Skeletal muscle satellite cell (primary cell): Measurements from ENCODE around the gene RAB3IL1.

ENCODE experiments used
- H3K27me3 ChIP-seq: 2 replicates; pipeline ENCODE4 v1.7.0; 2013; ENCODE audit warnings: low read length; ENCODE audit not compliant: control insufficient read depth, insufficient read depth
- H3K36me3 ChIP-seq: 2 replicates; pipeline ENCODE4 v1.7.0; 2013; ENCODE audit warnings: mild to moderate bottlenecking, control low read depth, low read length; ENCODE audit not compliant: insufficient read depth
- H3K4me1 ChIP-seq: 2 replicates; pipeline ENCODE4 v1.7.0; 2013; ENCODE audit warnings: low read length; ENCODE audit not compliant: control insufficient read depth, insufficient read depth
- H3K4me2 ChIP-seq: 2 replicates; pipeline ENCODE4 v1.7.0; 2013; ENCODE audit warnings: mild to moderate bottlenecking, low read length
- H3K4me3 ChIP-seq: 2 replicates; pipeline ENCODE4 v1.7.0; 2013; ENCODE audit warnings: low read length
- H3K9ac ChIP-seq: 2 replicates; pipeline ENCODE4 v1.7.0; 2013; ENCODE audit warnings: mild to moderate bottlenecking, low read depth, low read length, moderate library complexity
- H3K9me3 ChIP-seq: replicated peaks from 2 replicates; pipeline ENCODE4 v1.7.0; 2013; ENCODE audit warnings: mild to moderate bottlenecking, control low read depth, low read length

Gene RAB3IL1

GRCh38 chr11:61897387-61898246 lies 19.7 kb downstream of the RAB3IL1 start:
- Histone ChIP-seq H3K9ac (no peak overlapping the region), H3K4me1 (no peaks in the 10 kb centered on the region), H3K36me3 (no peaks in the 10 kb centered on the region), H3K27me3 (no peaks in the 10 kb centered on the region), H3K4me3 (no peak overlapping the region), H3K4me2 (no peak overlapping the region), H3K9me3 (no peaks in the 10 kb centered on the region)

GRCh38 chr11:61896665-61897386 lies 20.5 kb downstream of the RAB3IL1 start:
- no peak overlapping the region for H3K4me2 ChIP-seq
- no peaks in the 10 kb centered on the region for H3K27me3 ChIP-seq
- no peak overlapping the region for H3K4me3 ChIP-seq
- H3K36me3 ChIP-seq, result no peaks in the 10 kb centered on the region
- H3K4me1 ChIP-seq, result no peaks in the 10 kb centered on the region
- H3K9me3 ChIP-seq, result no peaks in the 10 kb centered on the region
- no peak overlapping the region for H3K9ac ChIP-seq

- H3K4me1 ChIP-seq, result no peaks in the 10 kb centered on the region
- no peak overlapping the region for H3K4me2 ChIP-seq
- no peaks in the 10 kb centered on the region for H3K9me3 ChIP-seq
- no peak overlapping the region for H3K9ac ChIP-seq
- H3K36me3 ChIP-seq, result no peaks in the 10 kb centered on the region
- H3K27me3 ChIP-seq, result no peaks in the 10 kb centered on the region
- no peak overlapping the region for H3K4me3 ChIP-seq
Observed at GRCh38 chr11:61895718-61896059, 21.7 kb downstream of the RAB3IL1 start.

- Histone ChIP-seq H3K4me1 (no peaks in the 10 kb centered on the region), H3K9me3 (no peaks in the 10 kb centered on the region), H3K9ac (no peak overlapping the region), H3K4me2 (no peak overlapping the region), H3K36me3 (no peaks in the 10 kb centered on the region), H3K27me3 (no peaks in the 10 kb centered on the region), H3K4me3 (no peak overlapping the region)
Observed at GRCh38 chr11:61895046-61895717, 22.2 kb downstream of the RAB3IL1 start.

- H3K4me2 ChIP-seq, result no peak overlapping the region
- H3K36me3 ChIP-seq, result no peaks in the 10 kb centered on the region
- H3K4me3 ChIP-seq, result no peak overlapping the region
- H3K27me3 ChIP-seq, result no peaks in the 10 kb centered on the region
- H3K9ac ChIP-seq, result no peak overlapping the region
- H3K4me1 ChIP-seq, result no peaks in the 10 kb centered on the region
- no peaks in the 10 kb centered on the region for H3K9me3 ChIP-seq
Observed at GRCh38 chr11:61893981-61894380, 23.4 kb downstream of the RAB3IL1 start.

GRCh38 chr11:61892085-61892370 lies 25.3 kb downstream of the RAB3IL1 start:
- peak overlapping the region; percentile 78 for H3K4me2 ChIP-seq
- H3K36me3 ChIP-seq, result peaks cover 1% of the 10 kb centered on the region
- peaks cover 17% of the 10 kb centered on the region for H3K4me1 ChIP-seq
- H3K9me3 ChIP-seq, result no peaks in the 10 kb centered on the region
- peak overlapping the region; percentile 62 for H3K4me3 ChIP-seq
- H3K9ac ChIP-seq, result no peak overlapping the region
- no peaks in the 10 kb centered on the region for H3K27me3 ChIP-seq

GRCh38 chr11:61891331-61892084 lies 25.9 kb downstream of the RAB3IL1 start, which contains the start of gene FADS3:
Gene FADS3 (minus strand): TSS chr11:61891545. CDS start chr11:61891381, 164 bp downstream.
- peaks cover 18% of the 10 kb centered on the region for H3K4me1 ChIP-seq
- peak within 1 kb of the TSS; percentile 91 for H3K9ac ChIP-seq
- H3K27me3 ChIP-seq, result no peaks in the 10 kb centered on the region
- H3K36me3 ChIP-seq, result peaks cover 6% of the 10 kb centered on the region
- H3K9me3 ChIP-seq, result peaks cover 5% of the 10 kb centered on the region
- peak within 1 kb of the TSS; percentile 93 for H3K4me3 ChIP-seq
- H3K4me2 ChIP-seq, result peak within 1 kb of the TSS; percentile 80

- peaks cover 18% of the 10 kb centered on the region for H3K4me1 ChIP-seq
Observed at GRCh38 chr11:61890529-61891330, 26.6 kb downstream of the RAB3IL1 start.

GRCh38 chr11:61889831-61890230 lies 27.5 kb downstream of the RAB3IL1 start:
- Histone ChIP-seq H3K27me3 (no peaks in the 10 kb centered on the region), H3K36me3 (peaks cover 15% of the 10 kb centered on the region), H3K9ac (peak overlapping the region; percentile 91), H3K9me3 (peaks cover 5% of the 10 kb centered on the region), H3K4me2 (peak overlapping the region; percentile 80), H3K4me1 (peaks cover 27% of the 10 kb centered on the region), H3K4me3 (peak overlapping the region; percentile 93)

More at GRCh38 chr11:61890529-61891330, 26.6 kb downstream of the RAB3IL1 start:
- Histone ChIP-seq H3K36me3 (peaks cover 12% of the 10 kb centered on the region), H3K4me2 (peak overlapping the region; percentile 80), H3K9me3 (peaks cover 5% of the 10 kb centered on the region), H3K9ac (peak overlapping the region; percentile 91), H3K4me3 (peak overlapping the region; percentile 93), H3K27me3 (no peaks in the 10 kb centered on the region)

GRCh38 chr11:61888590-61888989 lies 28.8 kb downstream of the RAB3IL1 start:
- Histone ChIP-seq H3K4me2 (peak overlapping the region; percentile 71), H3K4me3 (peak overlapping the region; percentile 60)

More at GRCh38 chr11:61888590-61888989, 28.8 kb downstream of the RAB3IL1 start:
- peak overlapping the region; percentile 49 for H3K9ac ChIP-seq
- H3K36me3 ChIP-seq, result peaks cover 21% of the 10 kb centered on the region
- peaks cover 33% of the 10 kb centered on the region for H3K4me1 ChIP-seq
- no peaks in the 10 kb centered on the region for H3K27me3 ChIP-seq
- peaks cover 5% of the 10 kb centered on the region for H3K9me3 ChIP-seq
